Fibroblast of villous mesenchyme (primary cell): ENCODE results near the gene PIAS1. TPM values are rescaled to one million over a fixed set of nuclear protein-coding genes. Genes with fewer than 3 reads are reported as not detected.
"Not testable (repeated sequence)": the region's sequence is repeated elsewhere in the genome, so short reads cannot be mapped to it uniquely, and the experiment has no call there.

Experiments used
- DNase-seq: peaks from one replicate; pipeline ENCODE4 v3.0.0-alpha.2; 2010; ENCODE audit warnings: low read depth
- H3K4me3 ChIP-seq: 2 replicates; pipeline ENCODE4 v1.5.1; 2011; ENCODE audit warnings: low read depth, mild to moderate bottlenecking, low read length
- CTCF ChIP-seq: IDR thresholded peaks from 2 replicates; pipeline ENCODE4 v1.5.1; 2012; ENCODE audit warnings: low read depth, mild to moderate bottlenecking, low read length; ENCODE audit not compliant: insufficient read depth
- total RNA-seq: library from RNA; depleted of rRNA; stranded (reverse); fragments of >200 nt; gene quantifications from 2 replicates; pipeline ENCODE4 v1.2.3, GENCODE V29; 2012

PIAS1 gene
- total RNA-seq, 1 donor = 28.9 TPM

DNA sequence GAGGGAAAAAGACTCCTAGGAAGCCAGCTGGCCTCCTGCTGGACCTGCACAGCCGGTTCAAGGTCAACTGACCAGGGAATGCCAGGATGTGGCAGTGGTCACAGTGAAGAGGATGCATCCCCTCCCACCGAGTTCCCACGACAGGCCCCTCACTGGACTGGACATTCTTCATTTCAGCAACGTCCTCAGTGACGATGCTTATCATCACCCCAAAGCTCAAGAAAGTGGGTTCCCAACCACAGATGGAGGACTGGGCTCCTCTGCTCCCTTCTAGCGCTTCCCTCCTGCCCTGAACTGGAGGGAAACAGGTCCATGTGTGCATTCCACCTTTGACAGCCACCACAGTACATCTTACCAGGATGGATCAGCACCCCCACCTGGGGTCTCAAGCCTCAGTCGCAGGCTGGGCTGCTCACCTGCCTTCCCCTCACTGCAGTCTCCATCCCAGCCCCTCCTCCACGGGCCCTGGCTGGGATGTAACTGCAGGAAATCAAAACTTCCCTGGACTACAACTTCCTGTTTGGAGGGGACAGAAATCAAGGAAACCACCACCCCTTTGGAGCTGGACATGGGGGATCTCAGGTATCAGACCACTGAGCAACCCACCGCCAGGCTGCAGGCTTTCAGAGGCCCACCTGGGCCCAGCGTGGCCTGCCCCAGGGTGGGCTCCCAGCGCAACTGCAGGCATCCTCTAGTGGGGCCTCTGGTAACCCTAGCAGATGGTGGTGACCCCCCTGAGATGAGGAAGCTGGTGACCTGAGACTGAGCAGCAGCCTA, 143.7 kb downstream of the PIAS1 start:
- no peak overlapping the region for H3K4me3 ChIP-seq
- TF ChIP-seq CTCF = no peak
- DNase-seq = no peak

DNA sequence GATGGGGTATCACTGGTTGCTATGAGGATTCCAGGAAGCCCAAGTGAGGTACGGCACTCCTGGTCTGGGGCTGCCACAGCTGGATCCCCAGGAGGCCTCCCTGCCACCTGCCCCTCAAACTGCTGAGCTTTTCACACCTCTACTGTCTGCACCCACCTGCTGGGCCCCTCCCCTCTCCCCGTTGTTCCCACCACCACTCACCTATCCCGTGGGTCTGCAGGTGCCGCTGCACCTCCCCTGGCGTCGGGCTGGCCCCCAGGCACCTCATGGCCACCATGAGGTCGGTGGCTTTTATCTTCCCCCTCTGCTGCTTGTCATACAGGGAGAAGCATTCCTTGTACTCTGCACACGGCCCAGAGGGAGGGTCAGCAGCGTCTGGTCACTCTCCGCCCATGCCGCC, 145.2 kb downstream of the PIAS1 start:
- no peak overlapping the region for H3K4me3 ChIP-seq
- no peak for TF ChIP-seq CTCF
- no peak for DNase-seq

- TF ChIP-seq CTCF = no peak
- peak; percentile 37 for DNase-seq
- H3K4me3 ChIP-seq = no peak overlapping the region
Measured at GRCh38 chr15:68200016-68200861, 146.1 kb downstream of the PIAS1 start.

DNA sequence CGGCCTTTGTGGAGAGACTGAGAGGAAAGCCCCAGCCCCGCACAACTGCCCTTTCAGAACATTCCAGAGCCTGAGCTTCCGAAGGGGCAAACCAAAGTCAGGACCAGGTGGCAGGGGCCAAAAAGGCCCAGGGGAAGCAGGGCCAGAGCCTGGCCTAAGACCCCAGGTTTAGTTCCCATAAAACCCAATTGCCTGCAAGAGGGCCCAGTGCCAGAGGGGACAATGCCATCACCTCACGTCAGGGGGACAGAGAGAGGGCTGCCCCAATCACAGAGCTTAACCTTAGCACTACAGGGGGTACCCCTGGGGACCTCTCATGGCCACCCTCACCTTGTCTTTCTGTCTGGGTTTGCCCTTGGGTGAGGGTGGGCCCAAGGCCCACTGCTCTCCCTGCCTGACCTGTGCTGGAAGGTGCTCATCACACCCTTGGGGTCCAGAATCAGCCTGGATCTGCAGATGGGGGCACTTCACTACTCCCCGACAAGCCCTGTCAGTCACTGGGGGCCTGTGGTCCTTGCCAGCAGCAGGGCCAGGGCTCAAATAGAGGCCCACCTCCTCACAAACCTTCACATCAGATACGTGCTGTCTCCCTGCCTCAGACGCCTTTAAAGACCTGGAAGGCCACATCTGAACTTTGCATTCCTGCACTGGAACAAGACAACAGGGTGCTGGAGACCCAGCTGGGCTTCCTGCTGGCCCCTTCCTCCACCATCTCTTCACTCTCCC, 147.2 kb downstream of the PIAS1 start:
- TF ChIP-seq CTCF = no peak
- H3K4me3 ChIP-seq = no peak overlapping the region
- no peak for DNase-seq

DNA sequence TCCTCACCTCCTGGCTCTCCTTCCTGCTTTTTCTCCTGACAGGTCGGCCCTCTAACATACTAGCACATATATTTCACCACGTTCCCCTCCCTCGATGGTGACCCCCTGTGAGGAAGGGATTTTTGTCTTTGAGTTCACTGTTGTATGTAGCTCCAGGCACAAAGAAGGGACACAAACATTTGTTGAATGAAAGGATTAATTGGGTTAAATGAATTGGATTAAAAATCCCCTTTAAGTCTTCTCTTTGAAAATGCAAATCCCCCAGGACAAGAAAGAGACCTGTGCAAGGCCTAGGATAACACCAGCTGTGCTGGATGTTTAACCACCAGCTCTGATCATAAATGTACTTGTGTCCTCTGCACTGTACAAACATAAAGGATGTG, 147.8 kb downstream of the PIAS1 start:
- TF ChIP-seq CTCF = no peak
- no peak overlapping the region for H3K4me3 ChIP-seq
- no peak for DNase-seq

GRCh38 chr15:68202994-68203393, 148.9 kb downstream of the PIAS1 start:
- DNase-seq, H3K4me3 ChIP-seq: not testable (repeated sequence)

- no peak for TF ChIP-seq CTCF
- no peak overlapping the region for H3K4me3 ChIP-seq
- no peak for DNase-seq
Measured at GRCh38 chr15:68203486-68203885, 149.4 kb downstream of the PIAS1 start.
